Cardiac ventricle fibroblast (primary cell): ENCODE results near the gene AXIN2. TPM values are rescaled to one million over a fixed set of nuclear protein-coding genes. Genes with fewer than 3 reads are reported as not detected.

Experiments
- total RNA-seq: library from RNA; depleted of rRNA; stranded (reverse); fragments of >200 nt; gene quantifications from 2 replicates; pipeline ENCODE4 v1.2.3, GENCODE V29; 2015

The AXIN2 gene, protein sequence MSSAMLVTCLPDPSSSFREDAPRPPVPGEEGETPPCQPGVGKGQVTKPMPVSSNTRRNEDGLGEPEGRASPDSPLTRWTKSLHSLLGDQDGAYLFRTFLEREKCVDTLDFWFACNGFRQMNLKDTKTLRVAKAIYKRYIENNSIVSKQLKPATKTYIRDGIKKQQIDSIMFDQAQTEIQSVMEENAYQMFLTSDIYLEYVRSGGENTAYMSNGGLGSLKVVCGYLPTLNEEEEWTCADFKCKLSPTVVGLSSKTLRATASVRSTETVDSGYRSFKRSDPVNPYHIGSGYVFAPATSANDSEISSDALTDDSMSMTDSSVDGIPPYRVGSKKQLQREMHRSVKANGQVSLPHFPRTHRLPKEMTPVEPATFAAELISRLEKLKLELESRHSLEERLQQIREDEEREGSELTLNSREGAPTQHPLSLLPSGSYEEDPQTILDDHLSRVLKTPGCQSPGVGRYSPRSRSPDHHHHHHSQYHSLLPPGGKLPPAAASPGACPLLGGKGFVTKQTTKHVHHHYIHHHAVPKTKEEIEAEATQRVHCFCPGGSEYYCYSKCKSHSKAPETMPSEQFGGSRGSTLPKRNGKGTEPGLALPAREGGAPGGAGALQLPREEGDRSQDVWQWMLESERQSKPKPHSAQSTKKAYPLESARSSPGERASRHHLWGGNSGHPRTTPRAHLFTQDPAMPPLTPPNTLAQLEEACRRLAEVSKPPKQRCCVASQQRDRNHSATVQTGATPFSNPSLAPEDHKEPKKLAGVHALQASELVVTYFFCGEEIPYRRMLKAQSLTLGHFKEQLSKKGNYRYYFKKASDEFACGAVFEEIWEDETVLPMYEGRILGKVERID
- total RNA-seq = 25.4 and 26.2 TPM in 2 replicates

DNA sequence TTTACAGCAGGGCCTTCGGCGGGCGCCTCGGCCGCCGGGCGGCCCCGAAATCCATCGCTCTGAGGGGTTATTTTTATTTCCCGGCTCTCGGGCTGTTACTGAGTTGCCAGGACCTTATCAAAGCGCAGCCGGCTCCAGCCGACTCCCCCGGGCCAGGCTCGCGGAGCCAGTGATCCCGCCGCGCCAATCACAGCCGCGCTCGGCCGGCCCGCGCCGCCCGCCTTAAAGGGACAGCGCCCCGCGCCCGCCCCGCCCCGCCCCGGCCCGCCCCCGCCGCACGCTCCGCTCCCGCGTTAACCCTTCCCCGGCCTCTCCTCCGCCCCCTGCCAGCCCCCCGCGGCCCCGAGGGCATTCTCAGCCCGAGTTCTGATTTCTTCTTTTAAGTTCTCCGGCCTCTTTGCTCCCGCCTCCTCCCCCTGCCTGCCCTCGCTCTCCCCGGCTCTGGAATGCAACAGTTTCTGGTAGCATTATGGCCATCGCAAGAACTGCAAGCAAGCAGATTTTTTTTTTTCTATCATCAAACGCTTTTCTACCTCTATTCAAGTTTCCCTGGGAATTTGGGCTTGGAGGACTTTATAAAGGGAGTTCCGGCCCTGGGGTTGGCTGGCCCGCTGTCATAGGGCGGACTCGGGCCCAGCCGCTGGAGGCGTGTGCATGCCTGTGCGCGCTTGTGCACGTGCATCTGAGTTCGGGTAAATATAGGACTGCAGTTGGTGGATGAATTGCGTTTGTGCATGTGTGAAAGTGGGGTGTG, at the start of gene AXIN2:
TSS of gene AXIN2 (minus strand) at position 197 of the 754 bp plus-strand sequence. CDS start 3,028 bp downstream, outside the sequence.

